ENCODE measurements around the gene SELENOF. TPM values are rescaled to one million over a fixed set of nuclear protein-coding genes. Genes with fewer than 3 reads are reported as not detected.

The SELENOF gene
- total RNA-seq, 1 donor from 2014 or later = 95.2 TPM

- no peak for DNase-seq
- no peak for TF ChIP-seq CTCF (IDR thresholded peaks at IDR 0.05; ENCODE audit: partially characterized antibody, unreplicated experiment)
- H3K27ac Mint-ChIP-seq (ENCODE audit: unreplicated experiment) = no peak overlapping the region
- H3K36me3 Mint-ChIP-seq (ENCODE audit: unreplicated experiment) = no peaks in the 10 kb centered on the region
- no peaks in the 10 kb centered on the region for H3K27me3 Mint-ChIP-seq (ENCODE audit: unreplicated experiment)
- H3K4me3 Mint-ChIP-seq (ENCODE audit: unreplicated experiment) = no peak overlapping the region
- H3K4me1 Mint-ChIP-seq (ENCODE audit: low read depth, unreplicated experiment) = no peaks in the 10 kb centered on the region
- no peaks in the 10 kb centered on the region for H3K9me3 Mint-ChIP-seq (ENCODE audit: unreplicated experiment)
Observed at GRCh38 chr1:86888327-86888726, 25.6 kb downstream of the SELENOF start.

GRCh38 chr1:86887479-86888162 is 26.3 kb downstream of the SELENOF start:
- Mint-ChIP-seq H3K36me3 (ENCODE audit: unreplicated experiment) (no peaks in the 10 kb centered on the region), H3K4me3 (ENCODE audit: unreplicated experiment) (no peak overlapping the region), H3K9me3 (ENCODE audit: unreplicated experiment) (no peaks in the 10 kb centered on the region), H3K4me1 (ENCODE audit: low read depth, unreplicated experiment) (no peaks in the 10 kb centered on the region), H3K27me3 (ENCODE audit: unreplicated experiment) (no peaks in the 10 kb centered on the region), H3K27ac (ENCODE audit: unreplicated experiment) (no peak overlapping the region)
- TF ChIP-seq CTCF (IDR thresholded peaks at IDR 0.05; ENCODE audit: partially characterized antibody, unreplicated experiment) = no peak
- DNase-seq = no peak

GRCh38 chr1:86875722-86876121 is 38.2 kb downstream of the SELENOF start:
- H3K4me3 Mint-ChIP-seq (ENCODE audit: unreplicated experiment) = no peak overlapping the region
- no peaks in the 10 kb centered on the region for H3K4me1 Mint-ChIP-seq (ENCODE audit: low read depth, unreplicated experiment)
- H3K27ac Mint-ChIP-seq (ENCODE audit: unreplicated experiment) = no peak overlapping the region

GRCh38 chr1:86872086-86872485 is 41.8 kb downstream of the SELENOF start:
- H3K27me3 Mint-ChIP-seq (ENCODE audit: unreplicated experiment) = no peaks in the 10 kb centered on the region
- no peaks in the 10 kb centered on the region for H3K4me1 Mint-ChIP-seq (ENCODE audit: low read depth, unreplicated experiment)
- TF ChIP-seq CTCF (IDR thresholded peaks at IDR 0.05; ENCODE audit: partially characterized antibody, unreplicated experiment) = no peak
- H3K9me3 Mint-ChIP-seq (ENCODE audit: unreplicated experiment) = peaks cover 2% of the 10 kb centered on the region
- no peak overlapping the region for H3K4me3 Mint-ChIP-seq (ENCODE audit: unreplicated experiment)
- no peaks in the 10 kb centered on the region for H3K36me3 Mint-ChIP-seq (ENCODE audit: unreplicated experiment)
- DNase-seq = no peak
- no peak overlapping the region for H3K27ac Mint-ChIP-seq (ENCODE audit: unreplicated experiment)

More at GRCh38 chr1:86875722-86876121, 38.2 kb downstream of the SELENOF start:
- Mint-ChIP-seq H3K27me3 (ENCODE audit: unreplicated experiment) (no peaks in the 10 kb centered on the region), H3K9me3 (ENCODE audit: unreplicated experiment) (peaks cover 2% of the 10 kb centered on the region), H3K36me3 (ENCODE audit: unreplicated experiment) (no peaks in the 10 kb centered on the region)
- no peak for TF ChIP-seq CTCF (IDR thresholded peaks at IDR 0.05; ENCODE audit: partially characterized antibody, unreplicated experiment)
- no peak for DNase-seq

- Mint-ChIP-seq H3K36me3 (ENCODE audit: unreplicated experiment) (no peaks in the 10 kb centered on the region), H3K4me3 (ENCODE audit: unreplicated experiment) (no peak overlapping the region), H3K4me1 (ENCODE audit: low read depth, unreplicated experiment) (no peaks in the 10 kb centered on the region), H3K27me3 (ENCODE audit: unreplicated experiment) (no peaks in the 10 kb centered on the region), H3K27ac (ENCODE audit: unreplicated experiment) (no peak overlapping the region), H3K9me3 (ENCODE audit: unreplicated experiment) (peaks cover 2% of the 10 kb centered on the region)
- TF ChIP-seq CTCF (IDR thresholded peaks at IDR 0.05; ENCODE audit: partially characterized antibody, unreplicated experiment) = no peak
- DNase-seq = no peak
Observed at GRCh38 chr1:86871001-86871400, 42.9 kb downstream of the SELENOF start.
